Peyer's patch (tissue), 4 donors: Measurements from ENCODE around the gene GABBR2. TPM values are rescaled to one million over a fixed set of nuclear protein-coding genes. Genes with fewer than 3 reads are reported as not detected.

ENCODE experiments used
- DNase-seq, 3 donors: peaks; one replicate each; pipeline ENCODE4 v3.0.0-alpha.2; 2017 to 2019
- H3K27ac ChIP-seq, 4 donors: fragments of 200-600 bp; sonication (generic); one replicate each; pipeline ENCODE4 v1.5.1; 2016 to 2019
- H3K27me3 ChIP-seq, 2 donors: fragments of 200-600 bp; sonication (generic); one replicate each; pipeline ENCODE4 v1.5.1; 2019
- H3K36me3 ChIP-seq, 3 donors: fragments of 200-600 bp; sonication (generic); one replicate each; pipeline ENCODE4 v1.5.1; 2016 to 2019
- H3K4me1 ChIP-seq, 4 donors: fragments of 200-600 bp; sonication (generic); one replicate each; pipeline ENCODE4 v1.5.1; 2016 to 2019
- H3K4me3 ChIP-seq, 4 donors: fragments of 200-600 bp; sonication (generic); 1 replicate in 3 of 4; 2 replicates in 1 of 4; pipeline ENCODE4 v1.5.1; 2016 to 2019; ENCODE audit warnings: mild to moderate bottlenecking in 1 of 4
- H3K9me3 ChIP-seq, 4 donors: fragments of 200-600 bp; sonication (generic); one replicate each; pipeline ENCODE4 v1.5.1; 2016 to 2019; ENCODE audit warnings: mild to moderate bottlenecking in 1 of 4
- POLR2A ChIP-seq, 2 donors: fragments of 450-650 bp; IDR thresholded peaks; one replicate each; pipeline ENCODE4 v1.5.1; 2017; ENCODE audit warnings: antibody characterized with exemption in 2 of 2, mild to moderate bottlenecking in 2 of 2, moderate library complexity in 2 of 2
- total RNA-seq, 4 donors: library from RNA; depleted of rRNA; stranded (reverse); fragments of >200 nt; gene quantifications; one replicate each; pipeline ENCODE4 v1.1.0, GENCODE V29; 2016
- TF ChIP-seq, protein P1 (sequence below), 6 experiments: fragments of 450-650 bp in 4 of 6; fragments of 200-600 bp in 2 of 6; sonication (generic) in 1 of 6; IDR thresholded peaks; one replicate each; pipeline ENCODE4 v1.5.1; 2017 to 2019; ENCODE audit warnings: antibody characterized with exemption in 6 of 6, mild to moderate bottlenecking in 3 of 6, moderate library complexity in 1 of 6

GABBR2 gene
- total RNA-seq, 4 donors from 2014 or later = not detected

DNA sequence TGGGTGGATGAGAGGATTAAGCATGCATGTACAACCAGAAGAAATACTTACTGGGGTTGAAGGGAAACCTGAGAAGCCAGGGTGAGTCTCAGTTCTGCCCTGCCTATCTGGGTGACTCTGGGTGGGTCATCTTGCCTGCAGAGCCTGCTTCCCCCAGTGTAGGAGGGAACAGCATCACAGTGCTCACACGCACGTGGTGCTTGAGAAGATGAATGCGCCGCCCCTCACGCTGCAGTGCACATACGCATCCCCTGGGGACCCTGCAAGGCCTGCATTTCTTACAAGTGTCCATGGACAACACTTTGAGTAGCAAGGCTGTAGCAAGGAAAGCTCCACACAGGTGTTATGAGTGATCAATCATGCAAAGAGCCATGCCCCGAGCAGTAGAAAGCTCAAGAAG is 18.7 kb upstream of the GABBR2 start:
- no peak overlapping the region for H3K4me3 ChIP-seq
- no peaks in the 10 kb centered on the region for H3K36me3 ChIP-seq
- no peaks in the 10 kb centered on the region for H3K9me3 ChIP-seq
- TF ChIP-seq POLR2A (IDR thresholded peaks at IDR 0.05) = no peak
- TF ChIP-seq, protein P1, sequence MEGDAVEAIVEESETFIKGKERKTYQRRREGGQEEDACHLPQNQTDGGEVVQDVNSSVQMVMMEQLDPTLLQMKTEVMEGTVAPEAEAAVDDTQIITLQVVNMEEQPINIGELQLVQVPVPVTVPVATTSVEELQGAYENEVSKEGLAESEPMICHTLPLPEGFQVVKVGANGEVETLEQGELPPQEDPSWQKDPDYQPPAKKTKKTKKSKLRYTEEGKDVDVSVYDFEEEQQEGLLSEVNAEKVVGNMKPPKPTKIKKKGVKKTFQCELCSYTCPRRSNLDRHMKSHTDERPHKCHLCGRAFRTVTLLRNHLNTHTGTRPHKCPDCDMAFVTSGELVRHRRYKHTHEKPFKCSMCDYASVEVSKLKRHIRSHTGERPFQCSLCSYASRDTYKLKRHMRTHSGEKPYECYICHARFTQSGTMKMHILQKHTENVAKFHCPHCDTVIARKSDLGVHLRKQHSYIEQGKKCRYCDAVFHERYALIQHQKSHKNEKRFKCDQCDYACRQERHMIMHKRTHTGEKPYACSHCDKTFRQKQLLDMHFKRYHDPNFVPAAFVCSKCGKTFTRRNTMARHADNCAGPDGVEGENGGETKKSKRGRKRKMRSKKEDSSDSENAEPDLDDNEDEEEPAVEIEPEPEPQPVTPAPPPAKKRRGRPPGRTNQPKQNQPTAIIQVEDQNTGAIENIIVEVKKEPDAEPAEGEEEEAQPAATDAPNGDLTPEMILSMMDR (IDR thresholded peaks at IDR 0.05) = no peak
- H3K27me3 ChIP-seq = no peaks in the 10 kb centered on the region
- no peak overlapping the region for H3K27ac ChIP-seq
- DNase-seq = no peak
- no peaks in the 10 kb centered on the region for H3K4me1 ChIP-seq

DNA sequence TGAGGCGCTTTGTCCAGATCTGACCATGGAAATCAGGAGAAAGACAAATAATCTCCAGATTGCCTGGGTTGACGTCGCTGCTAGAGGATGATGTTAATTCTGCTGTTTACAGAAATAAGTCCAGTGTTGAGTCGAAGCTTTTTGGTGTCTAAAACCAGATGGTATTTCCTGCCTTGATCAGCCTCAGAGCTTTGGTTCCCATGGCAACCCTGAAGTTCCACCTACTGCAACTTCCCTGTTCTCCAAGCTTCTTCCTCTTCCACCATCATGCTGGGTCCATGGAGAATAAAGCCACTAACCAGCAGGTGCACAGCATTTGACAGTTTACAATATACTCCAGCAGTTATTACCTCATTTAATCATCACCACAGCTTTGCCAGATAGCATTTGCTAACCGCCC is 18.0 kb upstream of the GABBR2 start:
- Histone ChIP-seq H3K27me3 (no peaks in the 10 kb centered on the region), H3K4me1 (no peaks in the 10 kb centered on the region), H3K27ac (no peak overlapping the region), H3K4me3 (no peak overlapping the region), H3K36me3 (no peaks in the 10 kb centered on the region), H3K9me3 (no peaks in the 10 kb centered on the region)
- no peak for TF ChIP-seq POLR2A (IDR thresholded peaks at IDR 0.05)
- TF ChIP-seq, protein P1 (IDR thresholded peaks at IDR 0.05) = no peak
- no peak for DNase-seq

DNA sequence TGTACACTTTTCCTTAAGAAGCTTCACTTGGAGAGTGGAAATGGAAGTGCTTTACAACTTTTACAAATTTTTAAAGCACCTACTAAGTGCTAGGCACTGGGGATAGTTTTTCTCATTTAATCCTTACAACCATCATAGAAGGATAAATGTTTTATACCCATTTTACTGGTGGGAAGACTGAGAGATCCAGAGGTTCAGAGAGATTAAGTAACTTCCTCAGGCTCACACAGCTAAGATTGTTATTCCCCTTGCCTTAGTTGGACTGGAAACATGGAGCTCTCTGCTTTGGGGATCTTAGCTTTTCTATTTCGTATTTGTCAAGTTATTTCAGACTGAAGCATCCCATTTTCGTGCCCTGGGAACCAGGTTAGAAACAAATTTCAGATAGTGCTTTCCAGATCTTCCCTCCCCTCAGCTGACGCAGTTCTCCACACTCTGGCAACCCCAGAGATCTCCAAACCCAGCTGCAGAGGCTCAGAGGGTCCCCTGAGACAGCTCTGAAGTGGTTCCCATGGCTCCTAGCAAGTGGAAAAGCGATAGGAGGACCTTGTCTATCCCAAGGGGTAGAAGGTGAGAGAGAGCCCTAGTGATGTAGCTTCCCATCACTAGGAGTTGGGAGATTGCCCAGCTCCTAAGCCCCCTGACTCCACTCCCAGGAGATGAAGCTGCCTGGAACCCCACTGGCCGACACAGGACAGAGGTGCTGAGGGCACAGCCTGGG is 16.2 kb upstream of the GABBR2 start:
- Histone ChIP-seq H3K4me3 (no peak overlapping the region), H3K36me3 (no peaks in the 10 kb centered on the region), H3K27me3 (no peaks in the 10 kb centered on the region), H3K9me3 (no peaks in the 10 kb centered on the region), H3K27ac (no peak overlapping the region), H3K4me1 (no peaks in the 10 kb centered on the region)
- TF ChIP-seq, protein P1 (IDR thresholded peaks at IDR 0.05) = no peak
- no peak for TF ChIP-seq POLR2A (IDR thresholded peaks at IDR 0.05)
- DNase-seq = no peak

GRCh38 chr9:98721643-98722042 is 12.9 kb upstream of the GABBR2 start:
- Histone ChIP-seq H3K36me3 (no peaks in the 10 kb centered on the region), H3K27me3 (no peaks in the 10 kb centered on the region)

GRCh38 chr9:98720402-98720801 is 11.7 kb upstream of the GABBR2 start:
- DNase-seq = no peak
- TF ChIP-seq POLR2A (IDR thresholded peaks at IDR 0.05) = no peak
- TF ChIP-seq, protein P1 (IDR thresholded peaks at IDR 0.05) = no peak
- Histone ChIP-seq H3K9me3 (no peaks in the 10 kb centered on the region), H3K27me3 (no peaks in the 10 kb centered on the region), H3K4me3 (no peak overlapping the region), H3K4me1 (no peaks in the 10 kb centered on the region), H3K27ac (no peak overlapping the region), H3K36me3 (no peaks in the 10 kb centered on the region)

More at GRCh38 chr9:98721643-98722042, 12.9 kb upstream of the GABBR2 start:
- Histone ChIP-seq H3K27ac (no peak overlapping the region), H3K9me3 (no peaks in the 10 kb centered on the region), H3K4me3 (no peak overlapping the region), H3K4me1 (no peaks in the 10 kb centered on the region)
- no peak for DNase-seq
- TF ChIP-seq, protein P1 (IDR thresholded peaks at IDR 0.05) = no peak
- no peak for TF ChIP-seq POLR2A (IDR thresholded peaks at IDR 0.05)
